Ishikawa (cell line): Measurements from ENCODE around the gene RANBP9.

Source experiments
- CEBPB ChIP-seq: IDR thresholded peaks from 2 replicates; pipeline ENCODE4 v1.6.1; 2012
- EGR1 ChIP-seq: IDR thresholded peaks from 2 replicates; pipeline ENCODE4 v1.6.1; 2012
- EP300 ChIP-seq: IDR thresholded peaks from 2 replicates; pipeline ENCODE4 v1.6.1; 2012; ENCODE audit warnings: borderline replicate concordance
- FOXM1 ChIP-seq: IDR thresholded peaks from 2 replicates; pipeline ENCODE4 v1.6.1; 2012; ENCODE audit warnings: low read depth, borderline replicate concordance
- MAX ChIP-seq: IDR thresholded peaks from 2 replicates; pipeline ENCODE4 v1.6.1; 2012
- NFIC ChIP-seq: IDR thresholded peaks from 2 replicates; pipeline ENCODE4 v1.6.1; 2012
- RAD21 ChIP-seq: IDR thresholded peaks from 2 replicates; pipeline ENCODE4 v1.6.1; 2012; ENCODE audit warnings: low read depth
- REST ChIP-seq: IDR thresholded peaks from 2 replicates; pipeline ENCODE4 v1.6.1; 2012; ENCODE audit warnings: low read depth, mild to moderate bottlenecking
- TAF1 ChIP-seq: IDR thresholded peaks from 2 replicates; pipeline ENCODE4 v1.6.1; 2012; ENCODE audit warnings: low read depth, mild to moderate bottlenecking
- TCF12 ChIP-seq: IDR thresholded peaks from 2 replicates; pipeline ENCODE4 v1.6.1; 2012; ENCODE audit warnings: low read depth
- TEAD4 ChIP-seq: IDR thresholded peaks from 2 replicates; pipeline ENCODE4 v1.6.1; 2012
- USF1 ChIP-seq: IDR thresholded peaks from 2 replicates; pipeline ENCODE4 v1.6.1; 2012
- YY1 ChIP-seq: IDR thresholded peaks from 2 replicates; pipeline ENCODE4 v1.6.1; 2012; ENCODE audit warnings: low read depth

- TF ChIP-seq TAF1 (no peak), TEAD4 (no peak), FOXM1 (no peak), RAD21 (no peak), EP300 (no peak), MAX (no peak), REST (no peak), EGR1 (no peak), YY1 (no peak), NFIC (no peak), USF1 (no peak), TCF12 (no peak), CEBPB (no peak)
These were observed 11.4 kb downstream of the RANBP9 start for GRCh38 chr6:13700232-13700631.
